B cell (primary cell): Measurements from ENCODE around the gene CDH5.

Experiments
- EZH2 ChIP-seq: IDR thresholded peaks from 2 replicates; pipeline ENCODE4 v1.6.1; 2012; ENCODE audit warnings: borderline replicate concordance, low read depth, mild to moderate bottlenecking, moderate library complexity, low read length; ENCODE audit not compliant: insufficient read depth, poor library complexity, severe bottlenecking
- TF ChIP-seq, protein P1 (sequence below): fragments of 200-600 bp; IDR thresholded peaks from one replicate; pipeline ENCODE4 v1.8.0; 2022; ENCODE audit warnings: antibody characterized with exemption, mild to moderate bottlenecking

DNA sequence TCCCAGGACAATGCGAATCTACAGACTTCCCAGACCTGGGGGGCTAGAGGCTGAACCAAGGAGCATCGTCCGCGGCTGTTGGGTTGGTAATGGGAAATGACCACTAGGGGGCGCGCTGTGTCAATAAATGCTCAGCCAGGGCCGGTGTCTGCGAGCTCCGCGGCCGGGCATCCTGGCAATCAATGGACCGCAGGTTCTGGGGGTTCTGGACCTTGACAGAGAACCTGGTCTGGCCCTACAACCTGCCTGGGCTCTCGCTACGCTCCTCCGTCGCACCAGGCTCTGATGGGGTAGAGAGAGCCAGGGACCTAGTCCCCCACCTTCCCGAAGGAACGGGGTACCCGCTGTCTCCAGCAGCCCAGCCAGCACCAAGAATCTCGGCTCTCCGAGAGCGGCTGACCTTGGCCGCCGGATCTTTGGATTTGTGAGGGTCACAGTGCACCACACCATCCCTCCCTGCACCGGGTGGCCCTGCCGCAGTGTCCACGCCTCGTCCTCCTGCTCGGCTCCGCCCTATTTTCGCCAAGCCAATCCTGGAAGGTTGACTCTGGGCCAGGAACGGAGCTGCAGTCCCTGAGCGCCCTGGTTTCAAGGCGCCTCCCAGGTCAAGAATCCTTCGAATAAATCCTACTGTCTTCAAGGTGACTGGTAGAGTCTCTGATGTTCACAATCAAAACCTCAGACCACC is 40.2 kb downstream of the CDH5 start:
- TF ChIP-seq, protein P1, sequence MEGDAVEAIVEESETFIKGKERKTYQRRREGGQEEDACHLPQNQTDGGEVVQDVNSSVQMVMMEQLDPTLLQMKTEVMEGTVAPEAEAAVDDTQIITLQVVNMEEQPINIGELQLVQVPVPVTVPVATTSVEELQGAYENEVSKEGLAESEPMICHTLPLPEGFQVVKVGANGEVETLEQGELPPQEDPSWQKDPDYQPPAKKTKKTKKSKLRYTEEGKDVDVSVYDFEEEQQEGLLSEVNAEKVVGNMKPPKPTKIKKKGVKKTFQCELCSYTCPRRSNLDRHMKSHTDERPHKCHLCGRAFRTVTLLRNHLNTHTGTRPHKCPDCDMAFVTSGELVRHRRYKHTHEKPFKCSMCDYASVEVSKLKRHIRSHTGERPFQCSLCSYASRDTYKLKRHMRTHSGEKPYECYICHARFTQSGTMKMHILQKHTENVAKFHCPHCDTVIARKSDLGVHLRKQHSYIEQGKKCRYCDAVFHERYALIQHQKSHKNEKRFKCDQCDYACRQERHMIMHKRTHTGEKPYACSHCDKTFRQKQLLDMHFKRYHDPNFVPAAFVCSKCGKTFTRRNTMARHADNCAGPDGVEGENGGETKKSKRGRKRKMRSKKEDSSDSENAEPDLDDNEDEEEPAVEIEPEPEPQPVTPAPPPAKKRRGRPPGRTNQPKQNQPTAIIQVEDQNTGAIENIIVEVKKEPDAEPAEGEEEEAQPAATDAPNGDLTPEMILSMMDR: peak; percentile 96
- no peak for TF ChIP-seq EZH2
